HL-60 (cell line): Measurements from ENCODE around the gene KCND2.

ENCODE experiments used
- DNase-seq, 2 experiments: peaks; one replicate each; pipeline ENCODE4 v3.0.0-alpha.2; 2010 to 2020; ENCODE audit warnings: low read depth in 1 of 2, low spot score in 1 of 2
- H3K27ac ChIP-seq: fragments of 250-450 bp; sonication (Bioruptor Pico); replicated peaks from 2 replicates; pipeline ENCODE4 v1.5.1; 2020; ENCODE audit warnings: mild to moderate bottlenecking, moderate library complexity
- H3K27me3 ChIP-seq: fragments of 250-450 bp; sonication (Bioruptor Pico); 2 replicates; pipeline ENCODE4 v1.5.1; 2021; ENCODE audit warnings: mild to moderate bottlenecking, moderate library complexity; ENCODE audit not compliant: insufficient read depth, poor library complexity, severe bottlenecking
- H3K4me3 ChIP-seq: replicated peaks from 2 replicates; pipeline ENCODE4 v1.5.1; 2011; ENCODE audit warnings: mild to moderate bottlenecking, control low read depth, low read length; ENCODE audit not compliant: insufficient read depth
- GABPA ChIP-seq: IDR thresholded peaks from 2 replicates; pipeline ENCODE4 v1.6.1; 2012; ENCODE audit warnings: low read depth
- POLR2AphosphoS5 ChIP-seq: IDR thresholded peaks from 2 replicates; pipeline ENCODE4 v1.6.1; 2012; ENCODE audit warnings: low read depth
- SPI1 ChIP-seq: IDR thresholded peaks from 2 replicates; pipeline ENCODE4 v1.6.1; 2012; ENCODE audit warnings: low read depth, mild to moderate bottlenecking, borderline replicate concordance
- TF ChIP-seq, protein P1 (sequence below): IDR thresholded peaks from one replicate; pipeline ENCODE4 v1.5.1; 2011; ENCODE audit warnings: low read length, control low read depth, inconsistent platforms; ENCODE audit not compliant: insufficient read depth
- TF ChIP-seq, protein P2 (sequence below): IDR thresholded peaks from 2 replicates; pipeline ENCODE4 v1.6.1; 2012; ENCODE audit warnings: low read depth; ENCODE audit not compliant: insufficient replicate concordance

The KCND2 gene

DNA sequence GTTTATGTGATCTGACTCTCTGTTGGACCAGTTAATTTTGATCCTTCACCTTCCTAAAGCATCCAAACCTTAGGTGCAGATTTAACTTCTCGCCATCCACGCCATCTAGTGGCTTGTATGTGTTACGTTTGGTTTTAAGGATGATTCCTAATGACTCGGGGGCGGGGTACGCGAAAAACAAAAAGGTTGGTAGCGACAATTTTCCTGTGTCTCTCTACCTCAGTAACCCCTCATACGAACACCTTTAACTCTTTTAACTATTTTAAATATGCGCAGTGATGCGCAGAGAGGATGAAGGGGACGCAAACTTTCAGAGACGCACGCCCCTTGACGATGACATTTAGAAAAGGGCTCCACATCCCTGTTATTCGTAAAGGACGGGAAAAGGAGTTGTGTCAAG, 714 bp upstream of the KCND2 start:
- TF ChIP-seq SPI1: no peak
- TF ChIP-seq, protein P1, sequence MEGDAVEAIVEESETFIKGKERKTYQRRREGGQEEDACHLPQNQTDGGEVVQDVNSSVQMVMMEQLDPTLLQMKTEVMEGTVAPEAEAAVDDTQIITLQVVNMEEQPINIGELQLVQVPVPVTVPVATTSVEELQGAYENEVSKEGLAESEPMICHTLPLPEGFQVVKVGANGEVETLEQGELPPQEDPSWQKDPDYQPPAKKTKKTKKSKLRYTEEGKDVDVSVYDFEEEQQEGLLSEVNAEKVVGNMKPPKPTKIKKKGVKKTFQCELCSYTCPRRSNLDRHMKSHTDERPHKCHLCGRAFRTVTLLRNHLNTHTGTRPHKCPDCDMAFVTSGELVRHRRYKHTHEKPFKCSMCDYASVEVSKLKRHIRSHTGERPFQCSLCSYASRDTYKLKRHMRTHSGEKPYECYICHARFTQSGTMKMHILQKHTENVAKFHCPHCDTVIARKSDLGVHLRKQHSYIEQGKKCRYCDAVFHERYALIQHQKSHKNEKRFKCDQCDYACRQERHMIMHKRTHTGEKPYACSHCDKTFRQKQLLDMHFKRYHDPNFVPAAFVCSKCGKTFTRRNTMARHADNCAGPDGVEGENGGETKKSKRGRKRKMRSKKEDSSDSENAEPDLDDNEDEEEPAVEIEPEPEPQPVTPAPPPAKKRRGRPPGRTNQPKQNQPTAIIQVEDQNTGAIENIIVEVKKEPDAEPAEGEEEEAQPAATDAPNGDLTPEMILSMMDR: peak; percentile 44
- Histone ChIP-seq H3K27me3 (peaks cover 17% of the 10 kb centered on the region), H3K27ac (no peak overlapping the region), H3K4me3 (peak overlapping the region; percentile 36)
- DNase-seq: peak; percentile 15 to 32

DNA sequence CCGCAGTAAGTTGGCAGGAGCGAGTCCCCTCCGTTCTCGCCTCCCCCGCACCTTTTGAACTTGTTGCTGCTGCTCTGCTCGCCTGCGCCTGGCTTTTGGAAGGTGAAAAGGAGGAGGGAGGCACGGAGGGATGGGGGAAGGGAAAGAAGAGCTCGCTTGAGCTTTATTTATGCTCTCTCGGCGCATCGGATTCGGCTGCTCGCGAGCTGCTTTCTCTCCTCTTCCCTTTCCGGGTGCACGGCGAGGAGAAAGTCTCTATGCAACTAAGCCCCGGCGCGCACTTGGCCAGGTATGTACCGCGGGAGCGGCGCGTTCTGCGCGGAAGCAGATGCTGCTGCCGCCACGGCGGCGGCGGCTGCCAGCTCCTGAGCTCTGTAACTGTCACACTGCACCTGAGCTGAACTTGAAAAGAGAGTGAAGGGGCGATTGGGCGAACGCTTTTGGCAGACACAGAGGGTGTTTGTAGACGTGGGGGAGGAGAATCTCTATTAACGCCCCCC, 551 bp downstream of the KCND2 start:
- TF ChIP-seq, protein P2, sequence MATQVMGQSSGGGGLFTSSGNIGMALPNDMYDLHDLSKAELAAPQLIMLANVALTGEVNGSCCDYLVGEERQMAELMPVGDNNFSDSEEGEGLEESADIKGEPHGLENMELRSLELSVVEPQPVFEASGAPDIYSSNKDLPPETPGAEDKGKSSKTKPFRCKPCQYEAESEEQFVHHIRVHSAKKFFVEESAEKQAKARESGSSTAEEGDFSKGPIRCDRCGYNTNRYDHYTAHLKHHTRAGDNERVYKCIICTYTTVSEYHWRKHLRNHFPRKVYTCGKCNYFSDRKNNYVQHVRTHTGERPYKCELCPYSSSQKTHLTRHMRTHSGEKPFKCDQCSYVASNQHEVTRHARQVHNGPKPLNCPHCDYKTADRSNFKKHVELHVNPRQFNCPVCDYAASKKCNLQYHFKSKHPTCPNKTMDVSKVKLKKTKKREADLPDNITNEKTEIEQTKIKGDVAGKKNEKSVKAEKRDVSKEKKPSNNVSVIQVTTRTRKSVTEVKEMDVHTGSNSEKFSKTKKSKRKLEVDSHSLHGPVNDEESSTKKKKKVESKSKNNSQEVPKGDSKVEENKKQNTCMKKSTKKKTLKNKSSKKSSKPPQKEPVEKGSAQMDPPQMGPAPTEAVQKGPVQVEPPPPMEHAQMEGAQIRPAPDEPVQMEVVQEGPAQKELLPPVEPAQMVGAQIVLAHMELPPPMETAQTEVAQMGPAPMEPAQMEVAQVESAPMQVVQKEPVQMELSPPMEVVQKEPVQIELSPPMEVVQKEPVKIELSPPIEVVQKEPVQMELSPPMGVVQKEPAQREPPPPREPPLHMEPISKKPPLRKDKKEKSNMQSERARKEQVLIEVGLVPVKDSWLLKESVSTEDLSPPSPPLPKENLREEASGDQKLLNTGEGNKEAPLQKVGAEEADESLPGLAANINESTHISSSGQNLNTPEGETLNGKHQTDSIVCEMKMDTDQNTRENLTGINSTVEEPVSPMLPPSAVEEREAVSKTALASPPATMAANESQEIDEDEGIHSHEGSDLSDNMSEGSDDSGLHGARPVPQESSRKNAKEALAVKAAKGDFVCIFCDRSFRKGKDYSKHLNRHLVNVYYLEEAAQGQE: no peak
- TF ChIP-seq POLR2AphosphoS5: no peak
- TF ChIP-seq, protein P1: no peak
- no peak for TF ChIP-seq GABPA
- TF ChIP-seq SPI1: no peak
- Histone ChIP-seq H3K27ac (no peak overlapping the region), H3K4me3 (peak overlapping the region; percentile 36), H3K27me3 (peaks cover 17% of the 10 kb centered on the region)
- peak in 1 of 2 experiments; percentile 5 for DNase-seq

DNA sequence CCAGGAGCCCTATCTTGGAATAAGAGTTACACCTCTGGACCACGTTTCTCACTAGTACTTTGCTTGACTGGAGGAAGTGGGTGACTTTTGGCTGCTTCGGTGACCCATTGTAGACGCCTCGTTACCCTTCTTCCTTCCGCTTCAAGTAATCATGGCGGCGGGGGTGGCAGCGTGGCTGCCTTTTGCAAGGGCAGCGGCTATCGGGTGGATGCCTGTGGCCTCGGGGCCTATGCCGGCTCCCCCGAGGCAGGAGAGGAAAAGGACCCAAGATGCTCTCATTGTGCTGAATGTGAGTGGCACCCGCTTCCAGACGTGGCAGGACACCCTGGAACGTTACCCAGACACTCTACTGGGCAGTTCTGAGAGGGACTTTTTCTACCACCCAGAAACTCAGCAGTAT, 1.5 kb downstream of the KCND2 start:
- H3K4me3 ChIP-seq: no peak overlapping the region
- H3K27ac ChIP-seq: no peak overlapping the region
- TF ChIP-seq GABPA (no peak), SPI1 (no peak), POLR2AphosphoS5 (no peak)
- TF ChIP-seq, protein P1: no peak
- TF ChIP-seq, protein P2: no peak
- no peak for DNase-seq
- peaks cover 17% of the 10 kb centered on the region for H3K27me3 ChIP-seq

DNA sequence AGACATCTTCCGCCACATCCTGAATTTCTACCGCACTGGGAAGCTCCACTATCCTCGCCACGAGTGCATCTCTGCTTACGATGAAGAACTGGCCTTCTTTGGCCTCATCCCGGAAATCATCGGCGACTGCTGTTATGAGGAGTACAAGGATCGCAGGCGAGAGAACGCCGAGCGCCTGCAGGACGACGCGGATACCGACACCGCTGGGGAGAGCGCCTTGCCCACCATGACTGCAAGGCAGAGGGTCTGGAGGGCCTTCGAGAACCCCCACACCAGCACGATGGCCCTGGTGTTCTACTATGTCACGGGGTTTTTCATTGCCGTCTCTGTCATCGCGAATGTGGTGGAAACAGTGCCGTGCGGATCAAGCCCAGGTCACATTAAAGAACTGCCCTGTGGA, 1.9 kb downstream of the KCND2 start:
- TF ChIP-seq, protein P2: no peak
- TF ChIP-seq, protein P1: no peak
- no peak for TF ChIP-seq POLR2AphosphoS5
- TF ChIP-seq SPI1: no peak
- TF ChIP-seq GABPA: no peak
- no peak for DNase-seq
- no peak overlapping the region for H3K27ac ChIP-seq
- H3K4me3 ChIP-seq: no peak overlapping the region
- peaks cover 17% of the 10 kb centered on the region for H3K27me3 ChIP-seq
